ENCODE results near the gene CEP72.

The CEP72 gene

DNA sequence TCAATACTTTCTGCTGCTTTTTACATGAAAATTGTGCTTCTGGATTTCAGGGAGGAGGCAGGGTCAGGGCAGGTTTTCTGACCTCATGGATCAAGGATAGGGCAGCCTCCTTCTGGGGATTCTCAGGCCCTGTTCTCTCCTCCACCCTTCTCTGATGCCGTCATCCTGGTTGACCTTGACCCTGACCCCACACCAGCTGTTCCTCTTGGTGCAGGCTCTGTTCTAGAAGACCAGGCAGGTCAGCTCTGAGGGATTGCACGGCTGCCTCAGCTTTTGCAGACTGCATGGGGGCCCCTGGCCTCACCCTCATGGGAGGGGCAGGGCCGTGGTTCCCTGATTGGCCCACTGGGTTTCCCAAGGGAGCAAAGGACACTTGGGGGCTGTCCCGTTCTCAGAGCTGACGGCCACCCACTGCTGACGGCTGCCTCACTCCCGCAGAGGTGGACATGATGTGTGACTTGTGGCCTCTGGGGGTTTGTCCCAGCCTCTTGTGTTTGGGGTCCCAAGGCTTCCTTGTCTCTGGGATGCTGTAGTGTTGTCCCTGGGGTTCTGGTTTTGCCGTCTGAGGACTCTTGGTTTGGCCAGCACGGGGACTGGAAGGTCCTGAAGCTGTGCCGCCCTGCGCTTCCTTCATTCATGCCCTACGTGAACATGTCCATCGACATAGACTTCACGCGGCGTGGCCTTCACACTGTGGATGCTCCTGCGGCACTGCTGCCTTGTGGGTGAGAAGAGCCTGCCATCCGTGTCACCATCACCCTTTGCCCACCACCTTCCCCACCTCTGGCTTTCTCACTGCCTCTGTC lies 34.5 kb downstream of the CEP72 start:
- Mint-ChIP-seq H3K9me3 (no peaks in the 10 kb centered on the region), H3K27ac (no peak overlapping the region), H3K36me3 (no peaks in the 10 kb centered on the region), H3K27me3 (no peaks in the 10 kb centered on the region), H3K4me1 (no peaks in the 10 kb centered on the region), H3K4me3 (no peak overlapping the region)

DNA sequence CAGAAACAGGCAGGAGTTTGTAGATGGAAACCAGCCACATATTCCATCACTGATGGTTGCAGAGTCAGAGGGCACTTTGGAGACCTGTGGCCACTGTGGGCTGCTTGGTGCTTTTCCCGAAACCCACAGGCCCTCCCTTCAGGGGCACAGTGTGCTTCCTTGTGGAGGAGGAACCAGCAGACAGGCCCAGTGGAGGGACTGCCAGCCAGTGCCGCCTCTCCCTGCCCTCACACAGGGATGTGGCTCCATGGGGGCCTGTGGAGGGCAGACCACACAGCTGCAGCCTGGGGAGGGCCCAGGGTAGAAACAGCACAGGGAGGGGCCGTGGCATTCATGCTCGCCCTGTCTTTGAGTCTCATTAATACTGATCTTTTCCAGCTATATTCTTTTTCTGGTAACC lies 35.2 kb downstream of the CEP72 start:
- H3K9me3 Mint-ChIP-seq, result no peaks in the 10 kb centered on the region
- no peaks in the 10 kb centered on the region for H3K36me3 Mint-ChIP-seq
- H3K27me3 Mint-ChIP-seq, result no peaks in the 10 kb centered on the region
- no peak overlapping the region for H3K4me3 Mint-ChIP-seq
- H3K4me1 Mint-ChIP-seq, result no peaks in the 10 kb centered on the region
- H3K27ac Mint-ChIP-seq, result no peak overlapping the region

DNA sequence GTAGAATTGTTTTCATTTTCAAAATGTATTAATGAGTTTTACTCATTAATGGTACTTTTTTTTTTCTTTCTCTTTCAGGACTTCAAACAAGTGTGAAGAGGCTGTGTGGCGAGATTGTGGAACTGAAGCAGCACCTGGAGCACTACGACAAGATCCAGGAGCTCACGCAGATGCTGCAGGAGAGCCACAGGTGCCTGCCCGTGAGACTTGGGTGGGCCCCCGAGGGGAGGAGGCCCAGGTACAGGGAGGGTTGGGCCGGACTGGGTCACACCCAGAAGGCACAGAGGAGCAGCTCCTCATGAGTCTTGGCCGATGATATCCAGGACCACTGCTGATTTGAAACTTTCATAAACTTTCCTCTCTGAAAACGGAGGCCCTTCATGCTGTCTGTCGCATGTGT lies 35.6 kb downstream of the CEP72 start:
- no peaks in the 10 kb centered on the region for H3K36me3 Mint-ChIP-seq
- H3K4me1 Mint-ChIP-seq, result no peaks in the 10 kb centered on the region
- no peaks in the 10 kb centered on the region for H3K9me3 Mint-ChIP-seq
- H3K4me3 Mint-ChIP-seq, result no peak overlapping the region
- H3K27me3 Mint-ChIP-seq, result no peaks in the 10 kb centered on the region
- H3K27ac Mint-ChIP-seq, result no peak overlapping the region

DNA sequence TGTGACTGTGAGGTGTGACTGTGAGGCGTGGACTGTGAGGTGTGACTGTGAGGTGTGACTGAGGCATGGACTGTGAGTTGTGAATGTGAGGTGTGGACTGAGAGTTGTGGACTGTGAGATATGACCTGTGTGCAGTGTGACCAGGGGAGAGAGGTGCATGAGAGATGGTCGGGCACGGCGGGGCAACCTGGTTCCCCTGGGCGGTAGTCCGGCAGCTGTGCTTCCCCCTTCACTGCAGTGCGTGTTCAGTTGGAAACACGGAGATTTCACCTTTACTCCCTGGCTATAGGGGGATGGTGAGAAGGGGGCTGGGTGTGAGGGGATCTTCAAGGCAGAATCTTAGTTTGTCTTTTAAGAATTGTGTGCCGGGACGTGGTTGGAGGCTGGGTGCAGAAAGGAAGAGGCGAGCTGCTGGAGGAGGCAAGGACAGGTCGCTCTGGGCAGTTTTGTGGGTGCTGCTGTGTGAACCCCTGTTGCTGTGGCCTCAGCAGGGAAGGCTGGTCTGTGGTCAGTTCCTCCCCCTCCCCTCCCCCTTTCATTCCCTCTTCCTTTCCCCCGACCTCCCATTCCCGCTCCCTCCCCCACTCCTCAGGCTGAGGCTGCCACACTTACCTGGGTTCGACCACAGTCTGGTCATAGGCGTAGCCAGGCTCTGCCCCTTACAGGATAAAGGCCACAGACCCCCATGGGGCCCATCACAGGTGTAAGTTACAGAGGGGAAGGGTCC lies 39.3 kb downstream of the CEP72 start:
- Mint-ChIP-seq H3K27me3 (no peaks in the 10 kb centered on the region), H3K27ac (no peak overlapping the region), H3K4me3 (no peak overlapping the region), H3K9me3 (no peaks in the 10 kb centered on the region), H3K4me1 (no peaks in the 10 kb centered on the region), H3K36me3 (peaks cover 1% of the 10 kb centered on the region)

DNA sequence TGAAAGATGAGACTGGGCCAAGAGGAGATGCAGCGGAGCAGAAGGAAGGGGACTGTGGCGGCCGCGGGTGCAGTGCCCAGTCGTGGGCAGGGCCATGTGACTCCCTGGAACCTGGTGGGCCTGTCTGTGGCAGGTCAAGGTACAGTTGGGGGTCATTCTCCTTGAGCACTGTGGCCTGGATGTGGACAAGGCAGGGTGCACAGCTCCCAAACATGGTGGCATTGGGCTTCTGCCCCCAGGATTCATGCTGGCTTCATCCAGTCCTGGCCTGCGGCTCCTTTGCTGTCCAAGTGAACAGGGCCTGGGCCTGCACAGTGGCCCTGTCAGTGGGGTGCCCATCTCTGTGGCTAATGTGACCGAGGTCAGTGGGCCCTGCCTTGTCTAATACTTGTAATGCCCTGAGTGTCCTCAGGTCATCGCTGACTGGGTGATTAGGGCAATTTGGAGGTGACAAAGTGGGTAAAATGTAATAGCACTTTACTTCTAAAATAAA lies 39.9 kb downstream of the CEP72 start:
- H3K36me3 Mint-ChIP-seq, result peaks cover 1% of the 10 kb centered on the region
- H3K4me1 Mint-ChIP-seq, result no peaks in the 10 kb centered on the region
- H3K9me3 Mint-ChIP-seq, result no peaks in the 10 kb centered on the region
- no peak overlapping the region for H3K4me3 Mint-ChIP-seq
- no peaks in the 10 kb centered on the region for H3K27me3 Mint-ChIP-seq
- H3K27ac Mint-ChIP-seq, result no peak overlapping the region

DNA sequence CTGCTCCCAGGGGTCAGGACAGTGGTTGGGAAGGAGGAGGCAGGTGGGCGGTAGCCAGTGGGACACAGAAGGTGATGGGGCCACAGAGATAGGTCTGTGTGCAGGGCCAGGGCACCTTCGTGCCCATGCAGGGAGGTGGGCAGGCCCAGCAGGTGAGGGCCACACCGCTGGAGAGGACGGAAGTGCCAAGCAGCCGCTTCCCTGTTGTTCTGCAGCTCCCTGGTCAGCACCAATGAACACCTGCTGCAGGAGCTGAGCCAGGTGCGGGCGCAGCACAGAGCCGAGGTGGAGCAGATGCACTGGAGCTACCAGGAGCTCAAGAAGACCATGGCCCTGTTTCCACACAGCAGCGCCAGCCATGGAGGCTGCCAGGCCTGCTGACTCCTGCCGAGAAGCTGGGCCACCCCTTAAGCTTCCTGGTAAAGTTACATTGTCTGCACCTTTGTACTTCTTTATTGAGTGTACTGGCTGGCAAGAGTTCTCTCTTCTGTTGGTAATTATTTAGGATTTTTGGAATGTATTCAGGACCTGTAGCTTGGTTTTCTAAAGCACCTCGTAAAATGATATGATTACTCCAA lies 40.7 kb downstream of the CEP72 start:
- Mint-ChIP-seq H3K4me1 (no peaks in the 10 kb centered on the region), H3K9me3 (no peaks in the 10 kb centered on the region), H3K27ac (no peak overlapping the region), H3K27me3 (no peaks in the 10 kb centered on the region), H3K36me3 (peaks cover 7% of the 10 kb centered on the region), H3K4me3 (no peak overlapping the region)

DNA sequence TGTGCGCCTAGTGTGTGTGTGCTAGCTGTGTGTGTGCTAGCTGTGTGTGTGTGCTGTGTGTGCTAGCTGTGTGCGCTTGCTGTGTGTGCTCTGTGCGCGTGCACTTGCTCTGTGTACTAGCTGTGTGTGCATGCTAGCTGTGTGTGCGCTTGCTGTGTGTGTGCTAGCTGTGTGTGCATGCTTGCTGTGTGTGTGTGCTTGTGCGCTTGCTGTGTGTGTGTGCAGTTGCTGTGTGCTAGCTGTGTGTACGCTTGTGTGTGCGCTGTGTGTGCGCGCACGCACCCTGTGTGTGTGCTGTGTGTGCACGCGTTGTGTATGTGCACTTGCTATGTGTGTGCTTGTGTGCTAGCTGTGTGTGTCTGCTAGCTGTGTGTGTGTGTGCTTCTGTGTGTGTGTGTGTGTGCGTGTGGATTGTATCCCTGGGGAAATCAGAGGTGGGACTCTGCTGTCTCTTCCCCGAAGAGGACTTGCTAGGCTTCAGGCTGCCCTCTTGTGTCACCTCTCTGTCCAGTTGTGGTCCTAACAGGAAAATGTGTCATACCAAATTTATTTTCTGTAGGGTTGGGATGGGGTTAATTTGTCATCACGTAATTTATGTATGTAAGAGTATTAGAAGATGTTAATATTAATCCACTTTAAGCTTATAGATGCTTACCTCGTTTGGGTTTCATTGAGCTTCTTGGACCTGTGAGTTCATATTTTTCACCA lies 42.1 kb downstream of the CEP72 start:
- Mint-ChIP-seq H3K4me1 (no peaks in the 10 kb centered on the region), H3K27ac (no peak overlapping the region), H3K27me3 (no peaks in the 10 kb centered on the region), H3K36me3 (peaks cover 11% of the 10 kb centered on the region), H3K9me3 (no peaks in the 10 kb centered on the region), H3K4me3 (no peak overlapping the region)

DNA sequence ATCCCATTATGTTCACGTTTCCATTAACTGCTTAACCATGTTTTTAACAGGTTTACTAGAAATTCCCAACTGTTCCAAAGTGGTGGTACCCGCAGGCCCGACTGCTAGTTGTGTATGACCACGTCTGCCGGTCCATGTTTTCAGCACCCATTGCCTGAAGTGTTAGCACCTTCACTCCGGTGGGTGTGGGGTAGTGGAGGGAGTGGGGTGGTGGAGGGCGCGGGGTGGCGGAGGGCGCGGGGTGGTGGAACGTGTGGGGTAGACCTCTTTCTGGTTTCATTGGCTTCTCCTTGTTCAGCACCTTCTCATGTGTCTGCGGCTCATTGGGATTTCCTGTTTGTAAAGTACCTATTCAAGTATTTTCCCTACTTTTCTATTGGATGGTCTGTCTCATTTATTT lies 43.3 kb downstream of the CEP72 start:
- H3K4me1 Mint-ChIP-seq, result no peaks in the 10 kb centered on the region
- no peak overlapping the region for H3K4me3 Mint-ChIP-seq
- no peak overlapping the region for H3K27ac Mint-ChIP-seq
- no peaks in the 10 kb centered on the region for H3K9me3 Mint-ChIP-seq
- H3K36me3 Mint-ChIP-seq, result peaks cover 13% of the 10 kb centered on the region
- no peaks in the 10 kb centered on the region for H3K27me3 Mint-ChIP-seq

DNA sequence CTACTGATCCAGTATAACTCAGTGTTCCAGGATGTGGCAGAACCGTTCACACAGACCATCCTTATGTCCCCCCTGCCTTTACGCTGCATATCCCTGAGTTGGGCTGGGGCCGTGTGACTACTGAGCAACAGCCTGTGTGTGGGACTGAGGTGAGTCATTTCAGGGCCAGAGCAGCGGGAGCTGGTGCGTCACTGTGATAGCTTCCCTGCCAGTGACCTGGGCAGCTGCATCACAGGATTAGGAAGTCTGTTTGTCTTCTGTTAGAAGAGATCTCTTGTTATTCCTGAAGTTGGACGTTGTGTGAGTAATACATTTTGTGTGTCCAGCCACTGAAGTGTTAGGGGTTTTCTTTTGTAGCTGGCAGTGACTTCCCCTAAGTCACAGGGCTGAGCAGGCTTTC lies 45.4 kb downstream of the CEP72 start:
- Mint-ChIP-seq H3K27ac (no peak overlapping the region), H3K27me3 (no peaks in the 10 kb centered on the region), H3K4me3 (no peak overlapping the region), H3K36me3 (peaks cover 18% of the 10 kb centered on the region), H3K4me1 (no peaks in the 10 kb centered on the region), H3K9me3 (no peaks in the 10 kb centered on the region)

DNA sequence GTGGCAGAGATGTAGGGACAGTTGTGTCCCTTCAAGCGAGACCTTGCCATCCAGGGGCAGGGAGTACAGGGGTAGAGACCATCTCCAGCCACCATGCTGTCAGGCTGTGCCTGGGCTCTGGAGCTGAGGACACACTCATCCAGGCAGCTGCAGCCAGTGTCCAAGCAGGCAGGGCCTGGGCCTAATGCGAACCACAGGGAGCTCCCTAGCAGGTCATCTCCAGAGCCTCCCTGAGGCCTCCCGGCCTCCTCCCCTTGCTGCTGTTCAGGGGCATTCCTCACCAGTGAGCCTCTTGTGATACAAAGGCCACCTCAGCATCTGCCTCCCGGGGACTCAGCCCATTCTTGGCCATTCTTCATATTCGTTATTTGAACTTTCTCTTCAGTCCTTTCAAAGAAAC lies 46.0 kb downstream of the CEP72 start:
- Mint-ChIP-seq H3K4me1 (no peaks in the 10 kb centered on the region), H3K9me3 (no peaks in the 10 kb centered on the region), H3K27ac (no peak overlapping the region), H3K4me3 (no peak overlapping the region), H3K27me3 (no peaks in the 10 kb centered on the region), H3K36me3 (peaks cover 18% of the 10 kb centered on the region)

DNA sequence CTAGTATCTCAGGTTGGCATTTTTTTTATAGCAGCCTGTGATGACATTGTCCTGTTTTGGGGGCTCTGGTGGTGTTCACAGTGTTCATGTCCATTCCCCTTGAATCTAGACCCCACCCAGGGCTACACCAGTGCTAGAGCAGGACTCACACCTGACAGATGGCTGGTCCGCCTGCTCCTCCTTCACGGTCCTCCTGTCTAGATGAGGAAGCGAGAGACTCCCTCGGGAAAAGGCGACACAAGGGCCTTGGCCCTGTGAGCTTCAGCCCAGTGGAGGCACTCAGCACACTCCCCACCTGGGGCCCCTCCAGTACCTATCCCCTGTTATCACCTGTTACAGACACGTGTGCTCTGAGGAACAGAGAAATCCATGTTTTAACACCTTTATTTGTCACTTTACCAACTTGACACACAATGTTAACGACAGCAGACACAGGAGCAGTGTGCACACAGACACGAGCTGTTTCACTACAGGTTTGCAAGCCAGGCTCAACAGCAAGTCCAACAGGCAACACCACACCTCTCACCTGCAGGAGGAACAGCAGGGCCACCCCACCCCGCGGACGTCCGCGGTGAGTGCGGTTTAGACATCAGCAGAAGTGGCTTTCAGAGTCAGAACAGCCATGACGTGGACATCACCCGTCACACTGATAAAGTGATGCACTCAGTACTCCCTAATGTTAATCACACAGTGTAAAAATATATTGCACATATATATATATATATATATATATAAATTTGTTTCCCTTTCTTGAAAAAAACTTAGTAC lies 47.5 kb downstream of the CEP72 start:
- Mint-ChIP-seq H3K36me3 (peaks cover 17% of the 10 kb centered on the region), H3K4me1 (no peaks in the 10 kb centered on the region), H3K4me3 (no peak overlapping the region), H3K27ac (no peak overlapping the region), H3K9me3 (no peaks in the 10 kb centered on the region), H3K27me3 (no peaks in the 10 kb centered on the region)

DNA sequence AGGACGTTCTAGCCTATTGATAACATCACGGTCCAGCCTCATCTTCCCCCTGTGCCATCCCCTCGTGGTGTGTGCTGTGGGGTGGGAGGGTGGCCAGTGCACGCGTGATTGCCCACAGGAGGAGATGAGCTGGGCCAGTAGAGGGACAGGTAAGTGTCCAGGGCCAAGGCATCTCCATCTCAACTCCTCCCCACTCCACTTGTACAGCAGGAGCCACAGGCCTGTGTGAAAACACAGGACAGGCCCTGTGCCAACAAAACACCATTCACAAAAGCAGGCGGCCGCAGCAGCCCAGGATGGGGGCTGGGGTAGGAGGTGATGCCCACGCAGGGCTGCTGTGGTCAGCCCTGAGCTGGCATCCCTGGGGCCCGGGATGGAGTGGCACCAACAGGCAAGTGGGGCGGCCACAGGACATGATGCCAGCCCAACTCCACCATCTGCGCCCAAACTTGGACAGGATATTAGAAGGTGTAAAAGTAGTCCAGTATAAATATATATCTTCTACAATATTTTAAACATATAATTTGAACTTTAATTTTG lies 48.4 kb downstream of the CEP72 start:
- Mint-ChIP-seq H3K9me3 (no peaks in the 10 kb centered on the region), H3K36me3 (peaks cover 17% of the 10 kb centered on the region), H3K27ac (no peak overlapping the region)

DNA sequence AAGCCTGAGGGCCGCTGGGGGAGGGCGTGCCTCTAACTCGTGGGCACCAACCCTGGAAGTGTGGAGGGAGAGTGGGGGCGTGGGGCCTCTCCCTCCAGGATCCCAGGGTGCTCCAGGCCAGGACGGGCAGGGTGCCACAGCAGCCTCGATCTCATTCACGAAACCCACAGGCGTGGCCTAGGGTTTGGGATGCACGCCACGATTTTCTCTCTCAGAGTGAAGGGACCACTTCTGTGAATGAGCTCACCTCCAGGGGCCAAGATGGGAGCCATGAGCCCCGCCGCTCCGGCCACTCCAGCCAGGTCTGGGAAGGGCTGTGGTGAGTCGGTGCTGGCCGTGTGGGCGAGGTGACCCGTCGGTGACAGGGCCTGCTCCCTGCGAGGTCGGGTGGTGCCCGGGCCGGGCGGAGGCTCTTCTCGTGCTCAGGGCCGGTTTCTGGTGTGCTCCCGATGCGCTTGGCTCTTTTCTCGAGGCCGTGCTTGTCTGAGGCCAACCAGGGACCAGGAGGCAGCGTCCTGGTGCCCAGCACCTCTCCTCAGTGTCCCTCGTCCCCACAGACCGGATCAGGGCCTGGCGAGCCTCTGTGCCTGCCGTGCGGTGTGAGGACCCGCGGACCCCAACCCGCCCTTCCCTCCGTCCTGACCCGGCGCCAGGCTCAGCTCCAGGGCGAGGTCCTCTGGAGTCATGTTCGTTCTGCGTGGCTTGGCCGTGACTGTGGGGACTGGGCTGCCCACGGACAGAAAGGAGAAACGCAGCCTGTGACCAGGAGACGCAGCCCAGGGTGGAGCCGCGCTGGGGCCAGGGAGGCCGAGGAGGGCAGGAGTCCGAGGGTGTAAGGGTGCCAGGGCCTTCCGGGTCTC lies 50.0 kb downstream of the CEP72 start:
- no peak overlapping the region for H3K4me3 Mint-ChIP-seq
- H3K4me1 Mint-ChIP-seq, result no peaks in the 10 kb centered on the region
- peaks cover 17% of the 10 kb centered on the region for H3K36me3 Mint-ChIP-seq
- no peaks in the 10 kb centered on the region for H3K9me3 Mint-ChIP-seq
- H3K27me3 Mint-ChIP-seq, result no peaks in the 10 kb centered on the region
- no peak overlapping the region for H3K27ac Mint-ChIP-seq

More for the DNA sequence above, 48.4 kb downstream of the CEP72 start:
- Mint-ChIP-seq H3K4me3 (no peak overlapping the region), H3K4me1 (no peaks in the 10 kb centered on the region), H3K27me3 (no peaks in the 10 kb centered on the region)

DNA sequence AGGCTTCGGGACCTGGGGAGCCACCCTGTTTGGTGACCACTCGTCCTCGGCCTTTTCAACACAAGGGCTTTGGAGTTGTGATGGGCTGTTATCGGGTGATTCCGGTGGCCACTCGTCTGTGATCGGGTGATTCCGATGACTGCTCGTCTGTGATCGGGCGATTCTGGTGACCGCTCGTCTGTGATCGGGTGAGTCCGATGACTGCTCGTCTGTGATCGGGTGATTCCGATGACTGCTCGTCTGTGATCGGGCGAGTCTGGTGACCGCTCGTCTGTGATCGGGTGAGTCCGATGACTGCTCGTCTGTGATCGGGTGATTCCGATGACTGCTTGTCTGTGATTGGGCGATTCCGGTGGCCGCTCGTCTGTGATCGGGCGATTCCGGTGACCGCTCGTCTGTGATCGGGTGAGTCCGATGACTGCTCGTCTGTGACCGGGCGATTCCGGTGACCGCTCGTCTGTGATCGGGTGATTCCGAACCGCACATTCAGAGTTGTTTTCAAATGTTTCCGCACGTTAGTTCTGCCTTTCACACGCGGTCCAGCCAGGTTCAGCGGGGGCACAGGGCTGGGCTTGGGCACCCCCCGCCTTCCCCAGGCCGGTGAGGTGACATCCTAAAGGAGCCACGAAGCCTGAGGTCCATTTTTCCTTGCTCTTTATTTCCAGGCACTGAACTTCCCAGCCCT lies 50.8 kb downstream of the CEP72 start:
- H3K27ac Mint-ChIP-seq, result no peak overlapping the region
- H3K36me3 Mint-ChIP-seq, result peaks cover 13% of the 10 kb centered on the region
- no peaks in the 10 kb centered on the region for H3K9me3 Mint-ChIP-seq
- H3K4me1 Mint-ChIP-seq, result no peaks in the 10 kb centered on the region
- H3K27me3 Mint-ChIP-seq, result no peaks in the 10 kb centered on the region
- H3K4me3 Mint-ChIP-seq, result no peak overlapping the region
